K562 (cell line): ENCODE measurements around the gene EVC.

ENCODE experiments used
- BDP1 ChIP-seq: IDR thresholded peaks from 3 replicates; pipeline ENCODE4 v1.6.1; 2011; ENCODE audit not compliant: insufficient read length, insufficient read depth
- EZH2 ChIP-seq: IDR thresholded peaks from 2 replicates; pipeline ENCODE4 v1.6.1; 2012; ENCODE audit warnings: low read depth, mild to moderate bottlenecking, inconsistent platforms, low read length, borderline replicate concordance
- LARP7 ChIP-seq: fragments of 450-650 bp; IDR thresholded peaks from 2 replicates; pipeline ENCODE4 v1.6.1; 2016
- NFATC3 ChIP-seq: fragments of 450-650 bp; IDR thresholded peaks from 2 replicates; pipeline ENCODE4 v1.6.1; 2017; ENCODE audit warnings: mild to moderate bottlenecking
- RAD51 ChIP-seq: fragments of 450-650 bp; IDR thresholded peaks from 2 replicates; pipeline ENCODE4 v1.7.1; 2016; ENCODE audit warnings: low read depth, mild to moderate bottlenecking, borderline replicate concordance
- TAF1 ChIP-seq: IDR thresholded peaks from 2 replicates; pipeline ENCODE4 v1.6.1; 2011; ENCODE audit warnings: mild to moderate bottlenecking, low read length, moderate library complexity; ENCODE audit not compliant: insufficient read depth, control insufficient read depth, severe bottlenecking; ENCODE audit errors: extremely low read depth
- ZBTB33 ChIP-seq: sonication (generic); formaldehyde crosslinking; IDR thresholded peaks from 2 replicates; pipeline ENCODE4 v1.8.1; 2023; ENCODE audit warnings: mild to moderate bottlenecking, missing genetic modification reagents
- ZKSCAN3 ChIP-seq: fragments of 250-450 bp; sonication (Bioruptor Pico); IDR thresholded peaks from 2 replicates; pipeline ENCODE4 v1.4.0; 2020
- ZNF830 ChIP-seq: fragments of 250-450 bp; sonication (Bioruptor Pico); IDR thresholded peaks from 2 replicates; pipeline ENCODE4 v1.5.0; 2021; ENCODE audit warnings: mild to moderate bottlenecking

DNA sequence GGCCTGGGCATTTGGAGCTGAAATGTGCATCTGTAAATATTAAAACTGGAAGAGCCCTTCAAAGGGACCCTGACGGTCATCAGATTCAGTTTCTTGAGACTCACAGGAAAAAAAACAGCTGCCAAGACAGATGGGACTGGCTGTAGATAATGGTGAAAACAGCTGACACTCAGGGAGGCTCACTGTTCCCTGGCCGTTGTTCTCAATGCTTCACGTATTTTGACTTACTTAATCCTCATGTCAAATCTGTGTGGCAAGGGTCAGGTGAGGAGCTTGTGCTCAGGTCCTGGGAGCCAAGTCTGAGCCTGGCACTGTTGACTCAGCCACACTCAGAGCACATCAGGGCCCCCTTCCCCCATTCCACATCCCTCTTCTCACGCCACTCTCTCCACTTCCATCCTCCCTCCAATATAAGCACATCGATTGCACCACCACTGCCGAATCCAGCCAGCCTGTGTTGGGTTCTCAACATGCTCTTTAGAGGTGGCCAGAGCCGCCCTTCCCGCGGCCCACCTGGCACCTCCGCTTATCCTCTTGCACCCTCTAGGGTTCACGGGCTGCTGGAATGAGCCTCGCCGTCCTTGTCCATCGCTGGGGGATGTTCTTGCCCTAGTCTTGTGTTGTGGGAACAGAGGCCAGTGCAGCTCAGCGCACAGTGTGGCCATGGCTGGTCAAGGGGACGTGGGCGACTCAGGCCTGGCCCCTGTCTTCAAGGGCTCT, 40.1 kb downstream of the EVC start:
- TF ChIP-seq BDP1 (no peak), ZBTB33 (CRISPR knock-in tag) (no peak), EZH2 (no peak), ZNF830 (CRISPR knock-in tag) (no peak), RAD51 (no peak), NFATC3 (no peak), TAF1 (no peak), ZKSCAN3 (CRISPR knock-in tag) (no peak), LARP7 (no peak)
